Endothelial cell (in vitro differentiated cells): ENCODE measurements around the gene ADCY7. TPM values are rescaled to one million over a fixed set of nuclear protein-coding genes. Genes with fewer than 3 reads are reported as not detected.

ENCODE experiments used
- DNase-seq: peaks from one replicate; pipeline ENCODE4 v3.0.0; 2021; ENCODE audit warnings: low spot score
- H3K27ac Mint-ChIP-seq: one replicate; pipeline ENCODE4 v1.8.0; 2021; ENCODE audit warnings: mixed read lengths, inconsistent platforms; ENCODE audit not compliant: unreplicated experiment
- H3K27me3 Mint-ChIP-seq: one replicate; pipeline ENCODE4 v1.8.0; 2021; ENCODE audit warnings: mild to moderate bottlenecking, moderate library complexity, mixed read lengths, inconsistent platforms; ENCODE audit not compliant: unreplicated experiment
- H3K36me3 Mint-ChIP-seq: one replicate; pipeline ENCODE4 v1.8.0; 2021; ENCODE audit warnings: mild to moderate bottlenecking, low read depth, mixed read lengths, inconsistent platforms; ENCODE audit not compliant: unreplicated experiment
- H3K4me1 Mint-ChIP-seq: one replicate; pipeline ENCODE4 v1.8.0; 2021; ENCODE audit warnings: mild to moderate bottlenecking, mixed read lengths, inconsistent platforms; ENCODE audit not compliant: unreplicated experiment
- H3K4me3 Mint-ChIP-seq: one replicate; pipeline ENCODE4 v1.8.0; 2021; ENCODE audit warnings: mild to moderate bottlenecking, mixed read lengths, inconsistent platforms; ENCODE audit not compliant: unreplicated experiment
- H3K9me3 Mint-ChIP-seq: one replicate; pipeline ENCODE4 v1.8.0; 2021; ENCODE audit warnings: mixed read lengths, inconsistent platforms; ENCODE audit not compliant: unreplicated experiment
- total RNA-seq: library from RNA; stranded (reverse); fragmentation: NEBNext Ultra II Directional; extraction: Animal tissue kit (Norgen Biotek cat#: 25700); gene quantifications from one replicate; pipeline ENCODE4 v1.2.1, GENCODE V29; 2021; ENCODE audit not compliant: unreplicated experiment
- TF ChIP-seq, protein P1 (sequence below): fragments of 200-600 bp; sonication (generic); IDR thresholded peaks from one replicate; pipeline ENCODE4 v1.5.0; 2021; ENCODE audit warnings: antibody characterized with exemption; ENCODE audit not compliant: unreplicated experiment

Gene ADCY7
- total RNA-seq, 1 donor from 2014 or later = 3.2 TPM

GRCh38 chr16:50228364-50228868, 37.9 kb upstream of the ADCY7 start:
- DNase-seq = no peak
- H3K36me3 Mint-ChIP-seq = peaks cover 13% of the 10 kb centered on the region
- H3K4me3 Mint-ChIP-seq = no peak overlapping the region
- H3K4me1 Mint-ChIP-seq = no peaks in the 10 kb centered on the region
- H3K9me3 Mint-ChIP-seq = no peaks in the 10 kb centered on the region
- TF ChIP-seq, protein P1, sequence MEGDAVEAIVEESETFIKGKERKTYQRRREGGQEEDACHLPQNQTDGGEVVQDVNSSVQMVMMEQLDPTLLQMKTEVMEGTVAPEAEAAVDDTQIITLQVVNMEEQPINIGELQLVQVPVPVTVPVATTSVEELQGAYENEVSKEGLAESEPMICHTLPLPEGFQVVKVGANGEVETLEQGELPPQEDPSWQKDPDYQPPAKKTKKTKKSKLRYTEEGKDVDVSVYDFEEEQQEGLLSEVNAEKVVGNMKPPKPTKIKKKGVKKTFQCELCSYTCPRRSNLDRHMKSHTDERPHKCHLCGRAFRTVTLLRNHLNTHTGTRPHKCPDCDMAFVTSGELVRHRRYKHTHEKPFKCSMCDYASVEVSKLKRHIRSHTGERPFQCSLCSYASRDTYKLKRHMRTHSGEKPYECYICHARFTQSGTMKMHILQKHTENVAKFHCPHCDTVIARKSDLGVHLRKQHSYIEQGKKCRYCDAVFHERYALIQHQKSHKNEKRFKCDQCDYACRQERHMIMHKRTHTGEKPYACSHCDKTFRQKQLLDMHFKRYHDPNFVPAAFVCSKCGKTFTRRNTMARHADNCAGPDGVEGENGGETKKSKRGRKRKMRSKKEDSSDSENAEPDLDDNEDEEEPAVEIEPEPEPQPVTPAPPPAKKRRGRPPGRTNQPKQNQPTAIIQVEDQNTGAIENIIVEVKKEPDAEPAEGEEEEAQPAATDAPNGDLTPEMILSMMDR = no peak
- H3K27ac Mint-ChIP-seq = no peak overlapping the region
- H3K27me3 Mint-ChIP-seq = no peaks in the 10 kb centered on the region

- Mint-ChIP-seq H3K36me3 (peaks cover 13% of the 10 kb centered on the region), H3K27ac (no peak overlapping the region), H3K4me3 (no peak overlapping the region), H3K9me3 (no peaks in the 10 kb centered on the region), H3K27me3 (no peaks in the 10 kb centered on the region), H3K4me1 (no peaks in the 10 kb centered on the region)
- TF ChIP-seq, protein P1 = no peak
- no peak for DNase-seq
Measured at GRCh38 chr16:50229149-50229726, 37.1 kb upstream of the ADCY7 start.

DNA sequence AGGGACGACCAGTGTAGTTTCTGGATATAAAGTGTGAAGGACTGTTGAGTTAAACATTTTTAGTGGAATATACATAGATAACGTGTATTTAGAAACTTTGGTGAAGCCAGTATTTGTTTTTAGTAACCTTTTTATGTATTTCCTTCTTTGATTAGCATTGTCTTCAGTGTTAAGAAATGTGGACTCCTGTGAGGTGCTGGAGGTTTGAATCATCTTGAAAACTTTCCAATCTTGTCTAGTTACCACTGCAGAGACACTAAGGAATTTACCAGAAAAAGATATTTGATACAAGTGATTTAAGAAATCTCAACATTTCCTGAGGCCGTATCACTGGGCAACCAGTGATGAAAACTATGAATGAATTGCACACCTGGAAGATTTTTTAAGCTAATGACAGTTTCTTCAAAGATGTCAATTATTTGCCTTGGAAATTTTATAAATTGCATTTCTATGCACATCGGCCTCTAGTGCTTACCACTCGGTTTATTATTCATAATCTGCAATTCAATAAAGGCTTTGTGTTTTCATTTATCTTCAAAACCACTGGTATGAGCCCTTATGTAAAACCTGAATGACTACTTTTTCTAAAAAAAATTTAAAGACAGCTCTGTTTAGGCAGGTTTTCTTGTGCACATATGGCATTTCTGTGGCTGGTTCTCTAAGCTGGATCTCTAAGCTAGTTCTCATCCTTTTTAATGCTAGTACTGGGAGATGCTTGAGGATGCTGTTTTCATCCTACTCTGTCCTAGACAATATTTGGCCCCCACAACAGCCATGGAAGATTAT, 31.4 kb upstream of the ADCY7 start:
- Mint-ChIP-seq H3K27ac (no peak overlapping the region), H3K36me3 (no peaks in the 10 kb centered on the region), H3K9me3 (no peaks in the 10 kb centered on the region), H3K4me1 (no peaks in the 10 kb centered on the region), H3K4me3 (no peak overlapping the region), H3K27me3 (no peaks in the 10 kb centered on the region)
- TF ChIP-seq, protein P1 = no peak
- no peak for DNase-seq

- TF ChIP-seq, protein P1 = no peak
- H3K9me3 Mint-ChIP-seq = no peaks in the 10 kb centered on the region
- H3K4me3 Mint-ChIP-seq = no peak overlapping the region
- no peaks in the 10 kb centered on the region for H3K36me3 Mint-ChIP-seq
- no peak overlapping the region for H3K27ac Mint-ChIP-seq
- no peak for DNase-seq
- no peaks in the 10 kb centered on the region for H3K4me1 Mint-ChIP-seq
- H3K27me3 Mint-ChIP-seq = no peaks in the 10 kb centered on the region
Measured at GRCh38 chr16:50235581-50235980, 30.8 kb upstream of the ADCY7 start.

DNA sequence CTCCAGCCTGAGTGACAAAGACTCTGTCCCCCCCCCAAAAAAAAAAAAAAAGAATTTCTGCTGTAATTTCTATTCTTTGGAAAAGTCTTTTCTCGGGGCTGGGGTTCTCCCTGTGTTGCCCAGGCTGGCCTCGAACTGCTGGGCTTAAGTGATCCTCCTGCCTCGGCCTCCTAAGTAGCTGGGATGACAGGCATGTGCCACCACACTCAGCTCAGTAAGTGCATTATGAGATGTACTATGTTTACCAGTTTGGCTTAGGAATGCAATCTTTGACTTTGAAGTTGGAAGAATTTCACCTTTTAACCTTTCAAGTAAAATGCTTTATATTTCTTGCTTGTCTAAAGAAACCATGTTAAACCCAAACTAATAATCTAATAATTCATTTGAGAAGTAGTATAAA, 28.0 kb upstream of the ADCY7 start:
- Mint-ChIP-seq H3K27me3 (no peaks in the 10 kb centered on the region), H3K27ac (no peak overlapping the region), H3K9me3 (no peaks in the 10 kb centered on the region), H3K4me1 (no peaks in the 10 kb centered on the region), H3K36me3 (no peaks in the 10 kb centered on the region), H3K4me3 (no peak overlapping the region)
- no peak for DNase-seq
- TF ChIP-seq, protein P1 = no peak
